Kidney epithelial cell (primary cell): Measurements from ENCODE around the gene TSSK1B. TPM values are rescaled to one million over a fixed set of nuclear protein-coding genes. Genes with fewer than 3 reads are reported as not detected.

ENCODE experiments used
- DNase-seq: peaks from one replicate; pipeline ENCODE4 v3.0.0-alpha.2; 2010; ENCODE audit warnings: low read depth
- H3K27me3 ChIP-seq: 2 replicates; pipeline ENCODE4 v1.6.0; 2011; ENCODE audit warnings: low read length; ENCODE audit not compliant: control insufficient read depth, insufficient read depth
- H3K36me3 ChIP-seq: 2 replicates; pipeline ENCODE4 v1.5.1; 2011; ENCODE audit warnings: low read length; ENCODE audit not compliant: control insufficient read depth, insufficient read depth
- H3K4me3 ChIP-seq: 2 replicates; pipeline ENCODE4 v1.5.1; 2011; ENCODE audit warnings: low read depth, mild to moderate bottlenecking, control low read depth, low read length
- CTCF ChIP-seq: IDR thresholded peaks from 2 replicates; pipeline ENCODE4 v1.5.1; 2011; ENCODE audit warnings: mild to moderate bottlenecking, moderate library complexity, low read length, control low read depth, inconsistent platforms; ENCODE audit not compliant: insufficient read depth, poor library complexity, severe bottlenecking
- total RNA-seq: library from RNA; depleted of rRNA; stranded (reverse); fragments of >200 nt; gene quantifications from 2 replicates; pipeline ENCODE4 v1.2.3, GENCODE V29; 2015

TSSK1B gene
- total RNA-seq, 1 donor from 2014 or later = 0.38 TPM

GRCh38 chr5:113390224-113390623, 44.6 kb downstream of the TSSK1B start:
- H3K36me3 ChIP-seq = no peaks in the 10 kb centered on the region

GRCh38 chr5:113389116-113389515, 45.7 kb downstream of the TSSK1B start:
- no peak for DNase-seq
- TF ChIP-seq CTCF = no peak
- Histone ChIP-seq H3K4me3 (no peak overlapping the region), H3K36me3 (no peaks in the 10 kb centered on the region), H3K27me3 (no peaks in the 10 kb centered on the region)

More at GRCh38 chr5:113390224-113390623, 44.6 kb downstream of the TSSK1B start:
- Histone ChIP-seq H3K27me3 (no peaks in the 10 kb centered on the region), H3K4me3 (no peak overlapping the region)
- DNase-seq = no peak
- TF ChIP-seq CTCF = no peak

GRCh38 chr5:113387844-113388243, 46.9 kb downstream of the TSSK1B start:
- Histone ChIP-seq H3K27me3 (no peaks in the 10 kb centered on the region), H3K36me3 (no peaks in the 10 kb centered on the region), H3K4me3 (no peak overlapping the region)
- TF ChIP-seq CTCF = no peak
- DNase-seq = no peak

GRCh38 chr5:113384782-113385285, 50.0 kb downstream of the TSSK1B start:
- DNase-seq = no peak
- no peak overlapping the region for H3K4me3 ChIP-seq
- no peaks in the 10 kb centered on the region for H3K36me3 ChIP-seq
- no peaks in the 10 kb centered on the region for H3K27me3 ChIP-seq
- no peak for TF ChIP-seq CTCF

GRCh38 chr5:113382731-113383130, 52.1 kb downstream of the TSSK1B start:
- Histone ChIP-seq H3K4me3 (no peak overlapping the region), H3K27me3 (no peaks in the 10 kb centered on the region), H3K36me3 (no peaks in the 10 kb centered on the region)
- TF ChIP-seq CTCF = no peak
- no peak for DNase-seq

Other genes with a start within 250 kb of the TSSK1B start
- 16.7 and 24.7 TPM in 2 replicates for gene MCC, start 53.5 kb upstream of the TSSK1B start, total RNA-seq
- 18.4 and 20.4 TPM in 2 replicates for gene YTHDC2, start 78.7 kb upstream of the TSSK1B start, total RNA-seq